Naive thymus-derived CD8-positive, alpha-beta T cell (primary cell): ENCODE results near the gene STXBP3. TPM values are rescaled to one million over a fixed set of nuclear protein-coding genes. Genes with fewer than 3 reads are reported as not detected.

Source experiments
- ATAC-seq, 2 donors: fragments of 150-1000 bp; cut with Tn5 transposase in 1 of 2; sonication (Bioruptor Pico), chemical (Tn5 transposase) in 1 of 2; 1 replicate in 1 of 2; 2 replicates in 1 of 2; pipeline ENCODE4 v1.10.0; 2021; ENCODE audit warnings: mild to moderate bottlenecking in 2 of 2, moderate library complexity in 2 of 2
- POLR2A ChIA-PET: fragments of 350-600 bp; sonication (Branson Sonifier 250); formaldehyde crosslinking; loops from one replicate; lab custom pipeline; 2021; ENCODE audit warnings: antibody characterized with exemption; lab: Charles Lee
- DNase-seq, 10 donors: peaks; one replicate each; pipeline versions ENCODE4 v3.0.0 to v3.0.0-alpha.2; 2020 to 2022
- H3K27ac Mint-ChIP-seq, 10 donors: one replicate each; pipeline ENCODE4 v1.8.0; 2020 to 2022; ENCODE audit warnings: mild to moderate bottlenecking in 10 of 10, mixed read lengths in 10 of 10, moderate library complexity in 4 of 10, inconsistent platforms in 1 of 10
- H3K27me3 Mint-ChIP-seq, 5 donors: one replicate each; pipeline ENCODE4 v1.8.0; 2021 to 2022; ENCODE audit warnings: mixed read lengths in 5 of 5
- H3K36me3 Mint-ChIP-seq, 3 donors: one replicate each; pipeline ENCODE4 v1.8.0; 2020 to 2022; ENCODE audit warnings: mixed read lengths in 3 of 3, mild to moderate bottlenecking in 2 of 3, inconsistent platforms in 1 of 3
- H3K4me1 Mint-ChIP-seq, 4 donors: one replicate each; pipeline ENCODE4 v1.8.0; 2021 to 2022; ENCODE audit warnings: mixed read lengths in 4 of 4
- H3K4me3 Mint-ChIP-seq, 10 donors: one replicate each; pipeline ENCODE4 v1.8.0; 2020 to 2022; ENCODE audit warnings: mild to moderate bottlenecking in 10 of 10, mixed read lengths in 10 of 10, moderate library complexity in 6 of 10, inconsistent platforms in 1 of 10
- H3K9me3 Mint-ChIP-seq, 9 donors: one replicate each; pipeline ENCODE4 v1.8.0; 2020 to 2022; ENCODE audit warnings: mixed read lengths in 9 of 9, mild to moderate bottlenecking in 3 of 9, inconsistent platforms in 1 of 9, moderate library complexity in 1 of 9
- polyA plus RNA-seq, 3 donors: library from polyadenylated mRNA; unstranded; fragments of 300-500 nt; fragmentation: Illumina TruSeq; gene quantifications; one replicate each; pipeline ENCODE4 v1.2.3, GENCODE V29; 2021
- total RNA-seq, 8 experiments: library from RNA in 2 of 8; stranded (reverse) in 2 of 8; gene quantifications; one replicate each; pipeline ENCODE4 v1.2.3 and lab custom pipeline; 2021 to 2026

STXBP3 gene
- total and polyA plus RNA-seq, 5 experiments from 2014 or later: 39.8 to 83.6 (median 46.1) TPM

DNA sequence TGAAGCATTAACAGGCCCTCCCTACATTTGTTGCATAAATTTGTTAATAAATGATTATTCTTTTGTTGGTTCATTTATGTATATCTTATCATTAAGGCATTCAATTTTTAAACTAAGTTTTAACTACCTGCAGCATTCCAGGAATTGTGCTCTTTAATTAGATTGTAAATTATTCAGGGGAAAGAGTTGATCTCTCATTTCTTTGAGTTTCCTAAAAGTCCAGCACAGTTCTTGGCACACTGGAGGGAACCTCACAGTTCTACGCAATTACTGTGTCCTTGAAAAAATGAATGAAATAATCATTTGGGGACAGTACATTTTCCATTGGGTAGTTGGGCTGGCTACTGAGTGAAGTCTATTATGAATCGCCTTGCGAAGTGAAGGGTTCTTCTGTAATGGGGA, 493 bp upstream of the STXBP3 start:
- Mint-ChIP-seq H3K4me1 (peaks cover 25 to 44% (median 37%) of the 10 kb centered on the region in 4 donors), H3K27ac (peak overlapping the region; percentile 95 to 99 (median 98)), H3K4me3 (peak overlapping the region; percentile 92 to 100 (median 97)), H3K36me3 (peaks cover 0 to 7% (median 0%) of the 10 kb centered on the region in 3 donors), H3K9me3 (no peaks in the 10 kb centered on the region), H3K27me3 (peaks cover 0 to 2% (median 0%) of the 10 kb centered on the region in 5 donors)
- POLR2A ChIA-PET: interaction anchor here (0.8 to 1.8 kb wide), 3 partner anchors 54 to 100 kb away, joined by 3 to 6 read pairs (median 3); partner anchors contain the start of genes HENMT1 and PRPF38B
- no peak for DNase-seq
- no peak for ATAC-seq

DNA sequence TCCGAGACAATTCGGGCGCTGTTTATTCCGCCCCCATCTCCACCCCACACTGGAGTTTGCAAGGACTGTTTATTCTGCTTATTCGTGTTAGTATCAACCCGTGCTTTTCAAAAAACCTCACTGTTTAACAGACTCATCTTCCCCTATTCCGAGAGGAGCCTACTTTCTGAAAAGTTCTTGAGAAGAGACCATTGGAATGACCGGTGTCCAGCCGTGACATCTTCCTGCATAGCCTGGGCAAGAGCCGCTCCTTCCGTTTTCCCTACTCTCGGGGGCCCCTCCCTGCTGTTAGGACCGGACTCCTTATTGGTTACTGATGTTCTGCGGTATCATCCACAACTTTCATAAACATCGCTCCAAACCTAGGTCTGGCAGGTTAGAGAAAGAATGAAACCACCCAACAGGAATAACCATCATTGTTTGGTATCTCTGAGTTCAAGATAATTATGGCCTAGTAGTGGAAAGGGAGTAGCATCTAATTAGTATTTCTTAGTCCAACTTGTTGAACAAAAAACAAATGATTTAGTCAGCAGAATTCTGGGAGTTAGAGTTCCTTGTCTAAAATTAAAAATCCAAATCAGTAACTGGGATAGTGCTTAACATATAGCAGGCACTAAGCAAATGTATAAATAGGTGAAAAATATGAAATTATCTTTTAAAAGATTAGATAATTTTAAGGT, 837 bp downstream of the STXBP3 start:
- peak in 4 of 10 donors; percentile 4 to 31 (median 14) for DNase-seq
- POLR2A ChIA-PET: interaction anchor here (1.0 kb wide), 2 partner anchors 55 to 87 kb away, joined by 3 to 13 read pairs; partner anchors contain the start of genes HENMT1 and PRPF38B
- ATAC-seq: no peak
- Mint-ChIP-seq H3K36me3 (peaks cover 0 to 8% (median 0%) of the 10 kb centered on the region in 3 donors), H3K9me3 (no peaks in the 10 kb centered on the region), H3K27me3 (peaks cover 0 to 2% (median 0%) of the 10 kb centered on the region in 5 donors), H3K4me3 (peak overlapping the region; percentile 92 to 100 (median 96)), H3K27ac (peak overlapping the region; percentile 92 to 99 (median 98)), H3K4me1 (peaks cover 26 to 47% (median 40%) of the 10 kb centered on the region in 4 donors)

DNA sequence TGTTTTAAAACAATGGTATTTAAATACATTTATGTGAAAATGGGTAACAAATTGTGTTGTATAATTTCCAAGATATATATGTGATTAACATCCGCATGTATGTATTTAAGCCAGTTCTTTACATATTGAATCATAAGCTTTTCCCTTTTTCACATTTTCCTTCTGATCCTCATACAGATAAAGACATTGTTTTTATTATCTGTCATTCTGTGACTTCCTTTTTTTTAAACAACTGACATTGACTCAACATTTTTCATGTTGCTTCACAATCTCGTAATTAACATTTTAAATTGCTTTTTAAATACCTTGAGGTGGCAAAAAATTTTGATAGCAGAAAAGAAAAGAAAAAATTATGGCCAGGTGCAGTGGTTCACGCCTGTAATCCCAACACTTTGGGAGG, 1.4 kb downstream of the STXBP3 start:
- no peak for DNase-seq
- peaks cover 4 to 14% (median 4%) of the 10 kb centered on the region in 3 donors for H3K36me3 Mint-ChIP-seq

GRCh38 chr1:108749081-108749480, 2.6 kb downstream of the STXBP3 start:
- H3K4me3 Mint-ChIP-seq: peak overlapping the region in 7 of 10 donors; percentile 3 to 48 (median 27)

More for the DNA sequence above, 1.4 kb downstream of the STXBP3 start:
- Mint-ChIP-seq H3K27ac (peak overlapping the region in 6 of 10 donors; percentile 17 to 97 (median 71)), H3K27me3 (peaks cover 0 to under 1% (median 0%) of the 10 kb centered on the region in 5 donors), H3K4me1 (peaks cover 28 to 52% (median 43%) of the 10 kb centered on the region in 4 donors), H3K9me3 (no peaks in the 10 kb centered on the region), H3K4me3 (peak overlapping the region in 8 of 10 donors; percentile 28 to 99 (median 93))
- ATAC-seq: no peak
- POLR2A ChIA-PET: interaction anchor here (1.3 kb wide), 1 partner anchor 55 kb away, joined by 8 read pairs; the partner anchor contains the start of gene PRPF38B

DNA sequence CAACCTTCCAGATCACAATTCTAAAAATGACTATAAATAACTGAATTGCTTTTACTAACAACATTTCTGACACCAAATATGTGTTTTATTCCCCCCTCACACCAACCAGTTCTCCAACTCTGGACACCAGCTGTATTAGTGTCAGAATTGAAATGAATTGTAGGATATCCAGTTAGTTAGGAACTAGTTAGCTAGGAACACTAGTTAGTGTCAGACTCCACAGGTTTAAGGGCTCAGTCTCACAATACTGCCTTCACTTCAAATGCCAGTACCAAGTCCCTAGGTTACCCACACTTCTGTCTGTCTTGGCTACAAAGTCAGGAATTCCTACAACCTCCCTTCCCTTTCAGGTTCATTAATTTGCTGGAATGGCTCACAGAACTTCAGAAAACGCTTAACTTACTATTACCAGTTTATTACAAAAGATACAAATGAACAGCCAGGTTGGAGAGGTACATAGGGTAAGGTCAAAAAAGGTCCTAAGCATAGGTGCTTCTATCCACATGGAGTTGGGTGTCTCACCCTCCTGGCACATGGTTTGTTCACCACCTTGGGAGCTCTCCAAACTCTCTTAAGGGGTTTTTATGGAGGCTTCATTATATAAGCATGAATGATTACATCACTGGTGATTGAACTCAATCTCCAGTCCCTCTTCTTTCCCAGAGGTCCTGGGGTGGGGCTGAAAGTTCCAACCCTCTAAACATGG, 4.2 kb downstream of the STXBP3 start:
- no peak for ATAC-seq
- H3K27ac Mint-ChIP-seq: peak overlapping the region in 6 of 10 donors; percentile 1 to 77 (median 43)
- POLR2A ChIA-PET: no interaction called here

More at GRCh38 chr1:108749081-108749480, 2.6 kb downstream of the STXBP3 start:
- Mint-ChIP-seq H3K27me3 (no peaks in the 10 kb centered on the region), H3K36me3 (peaks cover 7 to 19% (median 7%) of the 10 kb centered on the region in 3 donors), H3K4me1 (peaks cover 28 to 55% (median 44%) of the 10 kb centered on the region in 4 donors), H3K9me3 (no peaks in the 10 kb centered on the region), H3K27ac (peak overlapping the region in 6 of 10 donors; percentile 0 to 79 (median 34))
- no peak for DNase-seq
- POLR2A ChIA-PET: interaction anchor here (1.3 kb wide), 1 partner anchor 57 kb away, joined by 8 read pairs; the partner anchor contains the start of gene PRPF38B
- no peak for ATAC-seq

GRCh38 chr1:108753363-108753762, 6.9 kb downstream of the STXBP3 start:
- H3K4me1 Mint-ChIP-seq: peaks cover 17 to 45% (median 31%) of the 10 kb centered on the region in 4 donors
- DNase-seq (no peak), ATAC-seq (no peak)
- no peak overlapping the region for H3K4me3 Mint-ChIP-seq
- H3K27ac Mint-ChIP-seq: peak overlapping the region in 1 of 10 donors; percentile 14
- H3K27me3 Mint-ChIP-seq: no peaks in the 10 kb centered on the region
- H3K9me3 Mint-ChIP-seq: no peaks in the 10 kb centered on the region
- POLR2A ChIA-PET: interaction anchor here (1.4 kb wide), 1 partner anchor 61 kb away, joined by 4 read pairs; the partner anchor contains the start of gene PRPF38B
- H3K36me3 Mint-ChIP-seq: peaks cover 7 to 47% (median 10%) of the 10 kb centered on the region in 3 donors

More for the DNA sequence above, 4.2 kb downstream of the STXBP3 start:
- H3K27me3 Mint-ChIP-seq: no peaks in the 10 kb centered on the region
- peak overlapping the region in 4 of 10 donors; percentile 13 to 41 (median 20) for H3K4me3 Mint-ChIP-seq
- H3K4me1 Mint-ChIP-seq: peaks cover 28 to 61% (median 45%) of the 10 kb centered on the region in 4 donors
- H3K36me3 Mint-ChIP-seq: peaks cover 7 to 33% (median 10%) of the 10 kb centered on the region in 3 donors
- no peak for DNase-seq
- H3K9me3 Mint-ChIP-seq: no peaks in the 10 kb centered on the region

DNA sequence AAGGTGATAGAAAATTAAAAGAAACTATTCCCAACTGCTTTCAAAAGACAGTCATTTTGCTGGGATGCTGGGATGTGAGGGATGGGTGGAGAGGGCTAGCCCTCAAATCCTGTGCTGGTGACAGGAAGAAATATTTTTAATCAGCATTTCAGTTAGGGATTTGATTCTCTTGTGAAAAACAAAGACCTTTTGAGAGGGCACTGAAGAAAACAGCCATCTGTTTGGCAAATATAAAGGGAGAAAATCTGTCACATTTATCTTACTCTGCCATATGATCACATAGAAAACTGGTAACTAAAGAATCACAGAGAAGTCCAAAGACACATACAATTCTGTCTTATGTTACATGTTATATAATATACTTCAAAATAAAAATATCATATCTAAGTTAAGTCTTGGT, 12.3 kb downstream of the STXBP3 start:
- POLR2A ChIA-PET: interaction anchor here (0.7 kb wide), 1 partner anchor 342 kb away, joined by 3 read pairs; no protein-coding TSS in a partner anchor
- Mint-ChIP-seq H3K4me1 (peaks cover 0 to 9% (median 3%) of the 10 kb centered on the region in 4 donors), H3K9me3 (no peaks in the 10 kb centered on the region), H3K27ac (peak overlapping the region in 2 of 10 donors; percentile 24 to 36), H3K27me3 (no peaks in the 10 kb centered on the region), H3K4me3 (no peak overlapping the region), H3K36me3 (peaks cover 0 to 78% (median 12%) of the 10 kb centered on the region in 3 donors)
- ATAC-seq: no peak
- no peak for DNase-seq

GRCh38 chr1:108767115-108767514, 20.6 kb downstream of the STXBP3 start:
- H3K4me1 Mint-ChIP-seq: peaks cover 0 to 8% (median 3%) of the 10 kb centered on the region in 4 donors
- POLR2A ChIA-PET: no interaction called here
- no peaks in the 10 kb centered on the region for H3K27me3 Mint-ChIP-seq
- peak overlapping the region in 1 of 10 donors; percentile 53 for H3K27ac Mint-ChIP-seq
- DNase-seq (no peak), ATAC-seq (no peak)
- H3K4me3 Mint-ChIP-seq: no peak overlapping the region
- no peaks in the 10 kb centered on the region for H3K9me3 Mint-ChIP-seq
- peaks cover 9 to 57% (median 17%) of the 10 kb centered on the region in 3 donors for H3K36me3 Mint-ChIP-seq

DNA sequence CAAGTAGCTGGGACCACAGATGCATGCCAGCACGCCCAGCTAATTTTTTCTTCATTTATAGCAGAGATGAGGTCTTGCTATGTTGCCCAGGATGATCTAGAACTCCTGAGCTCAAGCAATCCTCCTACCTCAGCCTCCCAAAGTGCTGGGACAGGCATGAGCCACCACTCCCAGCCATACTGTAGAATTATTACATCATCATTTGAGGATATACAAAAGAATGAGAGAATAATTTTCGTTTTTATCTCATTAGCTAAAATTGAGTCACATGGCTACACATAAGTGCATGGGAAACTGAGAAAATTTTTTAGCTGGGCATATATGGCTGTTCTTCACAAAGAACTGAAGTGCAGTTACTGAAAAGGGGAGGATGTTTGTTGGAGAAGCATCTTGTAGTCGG, 21.2 kb downstream of the STXBP3 start:
- ATAC-seq (no peak), DNase-seq (no peak)
- POLR2A ChIA-PET: no interaction called here
- H3K27me3 Mint-ChIP-seq: no peaks in the 10 kb centered on the region
- peaks cover 9 to 56% (median 17%) of the 10 kb centered on the region in 3 donors for H3K36me3 Mint-ChIP-seq
- H3K4me1 Mint-ChIP-seq: peaks cover 0 to 8% (median 3%) of the 10 kb centered on the region in 4 donors
- no peak overlapping the region for H3K4me3 Mint-ChIP-seq
- H3K27ac Mint-ChIP-seq: peak overlapping the region in 1 of 10 donors; percentile 53
- no peaks in the 10 kb centered on the region for H3K9me3 Mint-ChIP-seq

DNA sequence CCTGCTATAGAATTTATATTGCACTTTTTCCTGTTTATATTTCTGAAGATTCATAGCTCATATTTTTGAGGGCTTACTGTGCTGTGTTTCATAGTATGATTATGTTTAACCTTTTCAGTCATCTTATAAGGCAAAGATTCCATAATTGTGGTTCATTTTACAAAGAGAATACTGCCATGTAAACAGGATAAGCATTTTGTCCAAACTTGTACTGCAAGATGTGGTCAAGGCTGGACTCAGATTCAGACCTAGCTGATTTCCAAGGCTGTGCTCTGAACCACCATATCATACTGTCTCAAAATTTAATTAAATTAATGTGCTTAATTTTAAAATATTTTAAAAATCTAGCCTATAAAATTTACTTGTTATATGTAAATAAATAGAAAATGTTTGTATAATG, 31.4 kb downstream of the STXBP3 start:
- POLR2A ChIA-PET: no interaction called here
- peaks cover 12 to 77% (median 51%) of the 10 kb centered on the region in 3 donors for H3K36me3 Mint-ChIP-seq
- no peaks in the 10 kb centered on the region for H3K27me3 Mint-ChIP-seq
- no peak for ATAC-seq
- no peak overlapping the region for H3K4me3 Mint-ChIP-seq
- H3K27ac Mint-ChIP-seq: no peak overlapping the region
- no peaks in the 10 kb centered on the region for H3K9me3 Mint-ChIP-seq
- no peak for DNase-seq
- no peaks in the 10 kb centered on the region for H3K4me1 Mint-ChIP-seq

GRCh38 chr1:108779455-108779854, 33.0 kb downstream of the STXBP3 start:
- H3K36me3 Mint-ChIP-seq: peaks cover 26 to 79% (median 60%) of the 10 kb centered on the region in 3 donors
- POLR2A ChIA-PET: no interaction called here
- DNase-seq (no peak), ATAC-seq (no peak)
- no peaks in the 10 kb centered on the region for H3K27me3 Mint-ChIP-seq
- H3K9me3 Mint-ChIP-seq: peaks cover 5 to 13% (median 10%) of the 10 kb centered on the region in 9 donors
- H3K27ac Mint-ChIP-seq: no peak overlapping the region
- H3K4me3 Mint-ChIP-seq: no peak overlapping the region
- no peaks in the 10 kb centered on the region for H3K4me1 Mint-ChIP-seq

DNA sequence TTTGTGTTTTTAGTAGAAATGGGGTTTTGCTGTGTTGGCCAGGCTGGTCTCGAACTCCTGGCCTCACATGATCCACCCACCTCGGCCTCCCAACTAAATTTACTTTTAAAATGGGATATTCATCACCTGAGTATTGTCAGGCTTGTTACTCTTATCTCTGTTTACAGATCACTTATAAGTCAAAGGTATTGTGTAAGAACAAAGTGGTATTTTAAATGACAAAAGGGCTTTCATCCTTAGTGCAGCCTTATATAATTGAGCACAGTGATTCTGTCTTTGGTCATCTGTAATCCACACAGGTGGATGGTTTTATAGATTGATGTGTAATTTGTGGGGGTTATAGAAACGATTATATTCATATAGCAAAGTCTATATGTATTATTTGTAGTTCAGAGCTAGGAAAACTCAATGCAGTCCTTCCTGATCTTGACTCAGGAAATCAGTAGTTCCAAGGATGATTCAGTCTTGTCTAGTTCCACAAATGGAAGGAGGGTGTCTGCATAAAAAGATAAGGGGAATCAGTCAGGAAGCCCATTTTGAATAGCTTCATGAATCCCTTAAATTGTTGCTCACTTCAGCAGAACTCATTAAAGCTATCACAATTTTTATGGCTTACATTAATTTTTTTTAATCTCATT, 34.6 kb downstream of the STXBP3 start:
- Mint-ChIP-seq H3K4me3 (no peak overlapping the region), H3K4me1 (no peaks in the 10 kb centered on the region), H3K9me3 (peaks cover 12 to 29% (median 21%) of the 10 kb centered on the region in 9 donors), H3K27ac (peak overlapping the region in 2 of 10 donors; percentile 20 to 49), H3K36me3 (peaks cover 35 to 83% (median 69%) of the 10 kb centered on the region in 3 donors), H3K27me3 (no peaks in the 10 kb centered on the region)
- POLR2A ChIA-PET: no interaction called here
- no peak for DNase-seq
- ATAC-seq: no peak
